ENCODE data around the gene PSMD14. TPM values are rescaled to one million over a fixed set of nuclear protein-coding genes. Genes with fewer than 3 reads are reported as not detected.
"Not testable (repeated sequence)": the region's sequence is repeated elsewhere in the genome, so short reads cannot be mapped to it uniquely, and the experiment has no call there.

Gene PSMD14
- total and polyA plus RNA-seq, 3 experiments from 2014 or later = 53.8 to 106 (median 100) TPM

DNA sequence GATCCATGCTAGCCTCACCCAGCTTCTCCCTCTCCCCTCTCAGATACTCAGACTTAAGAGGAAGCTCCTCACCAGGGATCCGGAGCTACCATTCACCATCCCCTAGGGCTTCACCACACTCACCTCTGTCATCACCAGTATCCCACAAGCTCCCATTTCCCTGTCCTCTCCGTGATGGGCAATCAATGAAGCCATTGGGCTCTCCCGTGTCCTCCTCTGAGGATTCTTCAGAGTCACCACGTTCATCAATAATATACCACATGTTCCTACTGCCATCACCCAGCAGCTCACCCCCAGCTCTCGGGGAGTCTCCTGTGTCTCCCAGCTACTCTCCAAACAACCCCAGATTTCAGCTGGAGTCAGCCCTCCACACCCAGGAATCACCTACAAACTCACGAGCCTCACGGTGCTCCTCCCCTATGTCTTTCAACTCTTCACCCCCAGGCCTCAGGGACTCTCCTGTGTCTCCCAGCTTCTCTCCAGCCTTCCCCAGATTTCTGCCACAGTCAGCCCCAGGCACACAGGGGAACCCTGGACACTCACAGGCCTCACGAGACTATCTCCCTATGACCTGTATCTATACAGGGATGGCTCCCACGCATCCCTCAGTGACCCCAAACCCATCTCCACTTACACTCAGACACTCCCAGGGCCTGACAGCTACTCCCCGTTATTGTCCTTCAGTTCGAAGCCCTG, 26.5 kb upstream of the PSMD14 start:
- H3K36me3 Mint-ChIP-seq; H3K27ac Mint-ChIP-seq; H3K36me3 ChIP-seq (ENCODE audit: insufficient read depth, low read length); H3K4me1 ChIP-seq (ENCODE audit: insufficient read depth, low read length); POLR2A ChIA-PET; DNase-seq; H3K27me3 ChIP-seq (ENCODE audit: insufficient read depth, low read length, poor library complexity, severe bottlenecking); H3K9me3 ChIP-seq (ENCODE audit: low read length); H3K4me3 Mint-ChIP-seq; H3K27ac ChIP-seq (ENCODE audit: low read depth, low read length); H3K4me3 ChIP-seq (ENCODE audit: low read length); H3K4me1 Mint-ChIP-seq; H3K9me3 Mint-ChIP-seq: not testable (repeated sequence)
- CTCF ChIA-PET = interaction anchor here (4.6 kb wide), 1 partner anchor 8 kb away, joined by 12 read pairs; no protein-coding TSS in a partner anchor
- peaks cover 5 to 32% of the 10 kb centered on the region in 2 donors for H3K27me3 Mint-ChIP-seq

DNA sequence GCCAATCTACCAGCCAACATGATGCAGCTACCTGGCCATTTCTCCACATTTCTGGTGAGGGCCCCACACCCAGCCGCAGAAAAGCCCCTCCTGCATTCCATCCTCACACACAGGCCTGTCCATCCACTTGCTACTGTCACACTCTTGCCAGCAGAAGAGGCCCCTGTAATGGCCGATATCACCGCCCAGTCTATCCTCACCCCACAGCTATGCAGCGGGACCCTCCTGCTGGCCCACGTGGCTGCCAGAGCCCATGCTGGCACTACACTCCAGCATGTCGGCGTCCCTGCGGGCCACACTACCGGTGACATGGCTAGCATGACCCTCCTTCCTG, 25.9 kb upstream of the PSMD14 start:
- CTCF ChIA-PET = interaction anchor here (4.6 kb wide), 1 partner anchor 9 kb away, joined by 12 read pairs; no protein-coding TSS in a partner anchor

DNA sequence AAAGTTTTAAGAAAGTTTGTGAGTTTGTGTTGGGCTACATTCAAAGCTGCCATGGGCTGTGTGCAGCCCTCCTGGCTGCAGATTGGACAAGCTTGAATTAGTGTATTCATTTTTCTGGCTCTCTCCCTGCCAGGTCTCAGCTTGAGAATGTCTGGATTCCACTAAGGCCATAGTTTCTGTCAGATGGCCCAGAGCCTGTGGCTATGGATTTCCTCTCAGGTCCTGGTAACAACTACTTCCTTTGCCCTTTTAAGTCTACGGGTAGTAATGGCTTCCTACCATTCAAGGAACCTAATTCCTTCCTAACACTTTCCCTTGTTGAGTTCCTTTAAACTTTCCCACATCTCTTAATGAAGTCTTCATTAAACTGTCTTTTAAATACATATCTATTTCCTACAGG, 24.3 kb upstream of the PSMD14 start:
- peaks cover 0 to 3% (median 0%) of the 10 kb centered on the region in 5 donors for H3K9me3 Mint-ChIP-seq
- no peak overlapping the region for H3K27ac ChIP-seq (ENCODE audit: low read depth, low read length)
- POLR2A ChIA-PET = no interaction called here
- no peaks in the 10 kb centered on the region for H3K9me3 ChIP-seq (ENCODE audit: low read length)
- peaks cover 7 to 25% of the 10 kb centered on the region in 2 donors for H3K27me3 Mint-ChIP-seq
- no peaks in the 10 kb centered on the region for H3K4me1 ChIP-seq (ENCODE audit: insufficient read depth, low read length)
- H3K36me3 ChIP-seq (ENCODE audit: insufficient read depth, low read length) = no peaks in the 10 kb centered on the region
- peaks cover 0 to 4% (median 0%) of the 10 kb centered on the region in 3 donors for H3K4me1 Mint-ChIP-seq
- peaks cover 0 to 2% (median 0%) of the 10 kb centered on the region in 3 donors for H3K36me3 Mint-ChIP-seq
- CTCF ChIA-PET = interaction anchor here (4.6 kb wide), 1 partner anchor 10 kb away, joined by 12 read pairs; no protein-coding TSS in a partner anchor
- no peak overlapping the region for H3K4me3 Mint-ChIP-seq
- H3K27ac Mint-ChIP-seq = no peak overlapping the region
- H3K4me3 ChIP-seq (ENCODE audit: low read length) = no peak overlapping the region
- DNase-seq = no peak
- H3K27me3 ChIP-seq (ENCODE audit: insufficient read depth, low read length, poor library complexity, severe bottlenecking) = no peaks in the 10 kb centered on the region

More for the DNA sequence above, 25.9 kb upstream of the PSMD14 start:
- POLR2A ChIA-PET; H3K27ac ChIP-seq (ENCODE audit: low read depth, low read length); H3K9me3 ChIP-seq (ENCODE audit: low read length); H3K27me3 ChIP-seq (ENCODE audit: insufficient read depth, low read length, poor library complexity, severe bottlenecking); H3K9me3 Mint-ChIP-seq; H3K4me3 ChIP-seq (ENCODE audit: low read length); H3K27ac Mint-ChIP-seq; H3K4me1 ChIP-seq (ENCODE audit: insufficient read depth, low read length); H3K4me1 Mint-ChIP-seq; H3K36me3 Mint-ChIP-seq; DNase-seq; H3K4me3 Mint-ChIP-seq; H3K36me3 ChIP-seq (ENCODE audit: insufficient read depth, low read length): not testable (repeated sequence)
- H3K27me3 Mint-ChIP-seq = peaks cover 5 to 26% of the 10 kb centered on the region in 2 donors

- no peaks in the 10 kb centered on the region for H3K27me3 ChIP-seq (ENCODE audit: insufficient read depth, low read length, poor library complexity, severe bottlenecking)
- H3K4me1 ChIP-seq (ENCODE audit: insufficient read depth, low read length) = no peaks in the 10 kb centered on the region
- CTCF ChIA-PET = no interaction called here
- Mint-ChIP-seq H3K9me3 (peaks cover 1 to 13% (median 8%) of the 10 kb centered on the region in 5 donors), H3K4me3 (peak overlapping the region in 1 of 7 donors; percentile 28), H3K27me3 (peaks cover 7 to 24% of the 10 kb centered on the region in 2 donors), H3K27ac (no peak overlapping the region), H3K36me3 (peaks cover 0 to 9% (median 5%) of the 10 kb centered on the region in 3 donors), H3K4me1 (peaks cover 13 to 20% (median 17%) of the 10 kb centered on the region in 3 donors)
- no peak overlapping the region for H3K4me3 ChIP-seq (ENCODE audit: low read length)
- no peak overlapping the region for H3K27ac ChIP-seq (ENCODE audit: low read depth, low read length)
- no peaks in the 10 kb centered on the region for H3K9me3 ChIP-seq (ENCODE audit: low read length)
- DNase-seq = no peak
- no peaks in the 10 kb centered on the region for H3K36me3 ChIP-seq (ENCODE audit: insufficient read depth, low read length)
- POLR2A ChIA-PET = no interaction called here
Observed at GRCh38 chr2:161303535-161304050, 4.6 kb upstream of the PSMD14 start.

GRCh38 chr2:161306919-161307318, 1.3 kb upstream of the PSMD14 start:
- peaks cover 1 to 14% (median 5%) of the 10 kb centered on the region in 3 donors for H3K36me3 Mint-ChIP-seq
- H3K27me3 Mint-ChIP-seq = peaks cover 3 to 9% of the 10 kb centered on the region in 2 donors
- no peak for DNase-seq
- POLR2A ChIA-PET = no interaction called here
- CTCF ChIA-PET = no interaction called here
- peaks cover 28 to 45% (median 44%) of the 10 kb centered on the region in 3 donors for H3K4me1 Mint-ChIP-seq
- no peaks in the 10 kb centered on the region for H3K9me3 ChIP-seq (ENCODE audit: low read length)
- peaks cover 16% of the 10 kb centered on the region for H3K4me1 ChIP-seq (ENCODE audit: insufficient read depth, low read length)
- H3K9me3 Mint-ChIP-seq = peaks cover 1 to 13% (median 8%) of the 10 kb centered on the region in 5 donors
- H3K36me3 ChIP-seq (ENCODE audit: insufficient read depth, low read length) = no peaks in the 10 kb centered on the region
- no peaks in the 10 kb centered on the region for H3K27me3 ChIP-seq (ENCODE audit: insufficient read depth, low read length, poor library complexity, severe bottlenecking)
- peak overlapping the region in 2 of 8 donors; percentile 50 to 97 for H3K27ac Mint-ChIP-seq
- H3K4me3 Mint-ChIP-seq = peak overlapping the region; percentile 13 to 100 (median 96)
- no peak overlapping the region for H3K27ac ChIP-seq (ENCODE audit: low read depth, low read length)
- no peak overlapping the region for H3K4me3 ChIP-seq (ENCODE audit: low read length)

- peak overlapping the region; percentile 92 to 99 (median 97) for H3K27ac Mint-ChIP-seq
- peaks cover 1 to 7% of the 10 kb centered on the region in 2 donors for H3K27me3 Mint-ChIP-seq
- H3K36me3 ChIP-seq (ENCODE audit: insufficient read depth, low read length) = no peaks in the 10 kb centered on the region
- no peaks in the 10 kb centered on the region for H3K9me3 ChIP-seq (ENCODE audit: low read length)
- H3K27ac ChIP-seq (ENCODE audit: low read depth, low read length) = peak overlapping the region; percentile 83
- H3K4me3 Mint-ChIP-seq = peak overlapping the region; percentile 90 to 100 (median 96)
- H3K36me3 Mint-ChIP-seq = peaks cover 3 to 16% (median 5%) of the 10 kb centered on the region in 3 donors
- peaks cover 16% of the 10 kb centered on the region for H3K4me1 ChIP-seq (ENCODE audit: insufficient read depth, low read length)
- H3K4me3 ChIP-seq (ENCODE audit: low read length) = peak overlapping the region; percentile 61
- H3K27me3 ChIP-seq (ENCODE audit: insufficient read depth, low read length, poor library complexity, severe bottlenecking) = no peaks in the 10 kb centered on the region
- peaks cover under 1 to 13% (median 8%) of the 10 kb centered on the region in 5 donors for H3K9me3 Mint-ChIP-seq
- DNase-seq = no peak
- peaks cover 30 to 53% (median 51%) of the 10 kb centered on the region in 3 donors for H3K4me1 Mint-ChIP-seq
- ChIA-PET CTCF (no interaction called here), POLR2A (interaction anchor here (1.3 kb wide), 1 partner anchor 1596 kb away, joined by 3 read pairs; the partner anchor contains the start of gene MARCHF7)
Observed at GRCh38 chr2:161307676-161308075, 549 bp upstream of the PSMD14 start.

GRCh38 chr2:161312996-161313395, 4.8 kb downstream of the PSMD14 start:
- no peak for DNase-seq
- no peaks in the 10 kb centered on the region for H3K9me3 Mint-ChIP-seq
- H3K4me1 Mint-ChIP-seq = peaks cover 43 to 78% (median 73%) of the 10 kb centered on the region in 3 donors
- no peak overlapping the region for H3K27ac Mint-ChIP-seq
- H3K36me3 Mint-ChIP-seq = peaks cover 0 to 29% (median 14%) of the 10 kb centered on the region in 3 donors
- Histone ChIP-seq H3K27ac (ENCODE audit: low read depth, low read length) (no peak overlapping the region), H3K9me3 (ENCODE audit: low read length) (no peaks in the 10 kb centered on the region), H3K4me1 (ENCODE audit: insufficient read depth, low read length) (peaks cover 16% of the 10 kb centered on the region), H3K27me3 (ENCODE audit: insufficient read depth, low read length, poor library complexity, severe bottlenecking) (no peaks in the 10 kb centered on the region), H3K4me3 (ENCODE audit: low read length) (no peak overlapping the region), H3K36me3 (ENCODE audit: insufficient read depth, low read length) (no peaks in the 10 kb centered on the region)
- no peak overlapping the region for H3K4me3 Mint-ChIP-seq
- CTCF ChIA-PET = no interaction called here
- POLR2A ChIA-PET = no interaction called here
- no peaks in the 10 kb centered on the region for H3K27me3 Mint-ChIP-seq

- ChIA-PET CTCF (no interaction called here), POLR2A (no interaction called here)
- H3K4me3 Mint-ChIP-seq = no peak overlapping the region
Observed at GRCh38 chr2:161315380-161315779, 7.2 kb downstream of the PSMD14 start.

More at GRCh38 chr2:161315380-161315779, 7.2 kb downstream of the PSMD14 start:
- Histone ChIP-seq H3K4me1 (ENCODE audit: insufficient read depth, low read length) (peaks cover 1% of the 10 kb centered on the region), H3K9me3 (ENCODE audit: low read length) (no peaks in the 10 kb centered on the region), H3K27ac (ENCODE audit: low read depth, low read length) (no peak overlapping the region), H3K27me3 (ENCODE audit: insufficient read depth, low read length, poor library complexity, severe bottlenecking) (no peaks in the 10 kb centered on the region), H3K36me3 (ENCODE audit: insufficient read depth, low read length) (no peaks in the 10 kb centered on the region), H3K4me3 (ENCODE audit: low read length) (no peak overlapping the region)
- Mint-ChIP-seq H3K4me1 (peaks cover 27 to 68% (median 59%) of the 10 kb centered on the region in 3 donors), H3K27ac (no peak overlapping the region), H3K36me3 (peaks cover 0 to 31% (median 15%) of the 10 kb centered on the region in 3 donors), H3K9me3 (no peaks in the 10 kb centered on the region), H3K27me3 (no peaks in the 10 kb centered on the region)
- DNase-seq = no peak

All from CD8-positive, alpha-beta memory T cell (primary cell).